ENCODE results near the gene CROCC2. TPM values are rescaled to one million over a fixed set of nuclear protein-coding genes. Genes with fewer than 3 reads are reported as not detected.

The CROCC2 gene
- total RNA-seq, 1 experiment from 2014 or later: not detected

GRCh38 chr2:240968731-240969624 is 62.8 kb downstream of the CROCC2 start:
- BruUV-seq (replicated peaks): no TSS peak
- peak; percentile 49; the same call in 1 of the 2 replicates for ATAC-seq
- H3K9ac ChIP-seq (ENCODE audit: low read length): no peak overlapping the region
- no peak overlapping the region for H3K4me2 ChIP-seq (ENCODE audit: low read length)
- intact Hi-C loops (cut with micrococcal nuclease): no loop called here
- H3K27me3 ChIP-seq (ENCODE audit: insufficient read depth, low read length): no peaks in the 10 kb centered on the region
- no peaks in the 10 kb centered on the region for H3K79me2 ChIP-seq (ENCODE audit: insufficient read depth, low read length)
- ChIA-PET CTCF (no interaction called here), POLR2A (no interaction called here), RAD21 (ENCODE audit: low non-redundant PET in 1 of 2, low total read pairs in 2 of 2, uncharacterized antibody in 2 of 2, unreplicated experiment in 2 of 2) (no interaction called here)
- no peaks in the 10 kb centered on the region for H3K36me3 ChIP-seq (ENCODE audit: control insufficient read depth in 1 of 2, insufficient read depth in 2 of 2, low read length in 2 of 2)
- TF ChIP-seq JUND (IDR thresholded peaks at IDR 0.05) (no peak), SIN3A (IDR thresholded peaks at IDR 0.05; ENCODE audit: low read depth) (no peak), TCF7L2 (IDR thresholded peaks at IDR 0.05; ENCODE audit: borderline replicate concordance, extremely low read depth, insufficient read depth, insufficient read length) (no peak), EZH2 (IDR thresholded peaks at IDR 0.05) (no peak), REST (IDR thresholded peaks at IDR 0.05; ENCODE audit: low read depth) (no peak), ELF1 (IDR thresholded peaks at IDR 0.05; ENCODE audit: borderline replicate concordance, low read depth) (no peak), MAX (IDR thresholded peaks at IDR 0.05) (no peak), ATF3 (IDR thresholded peaks at IDR 0.05) (no peak), RAD21 (IDR thresholded peaks at IDR 0.05; ENCODE audit: low read depth) (no peak), CBX3 (IDR thresholded peaks at IDR 0.05; ENCODE audit: low read depth) (no peak), SRF (IDR thresholded peaks at IDR 0.05; ENCODE audit: low read depth) (no peak), ZNF274 (IDR thresholded peaks at IDR 0.05; ENCODE audit: low read depth, low read length) (no peak), CTCF (IDR thresholded peaks at IDR 0.05 in 2 of 3, conservative IDR thresholded peaks at IDR 0.05 in 1 of 3; ENCODE audit: borderline replicate concordance in 1 of 3, insufficient read depth in 1 of 3, low read depth in 2 of 3, low read length in 2 of 3) (no peak), EGR1 (IDR thresholded peaks at IDR 0.05; ENCODE audit: low read depth) (no peak), POLR2AphosphoS5 (IDR thresholded peaks at IDR 0.05; ENCODE audit: low read depth, low read length) (no peak), YY1 (IDR thresholded peaks at IDR 0.05; ENCODE audit: extremely low read depth, insufficient replicate concordance, low read depth, low read length) (no peak), FOSL1 (IDR thresholded peaks at IDR 0.05; ENCODE audit: low read depth) (no peak)
- H3K9me2 ChIP-seq (ENCODE audit: insufficient read depth): no peaks in the 10 kb centered on the region
- no peaks in the 10 kb centered on the region for H3K9me3 ChIP-seq (ENCODE audit: control insufficient read depth in 1 of 2, insufficient read depth in 1 of 2, low read depth in 1 of 2, low read length in 2 of 2)
- no peak overlapping the region for H3K27ac ChIP-seq (ENCODE audit: low read depth, low read length)
- DNase-seq (ENCODE audit: low read depth, low spot score): no peak
- no peaks in the 10 kb centered on the region for H3K4me1 ChIP-seq (ENCODE audit: control insufficient read depth in 1 of 2, insufficient read depth in 2 of 2, low read length in 2 of 2)
- H2AFZ ChIP-seq (ENCODE audit: low read depth, low read length, poor library complexity, severe bottlenecking): no peak overlapping the region
- no peak overlapping the region for H3K4me3 ChIP-seq (replicated peaks in 1 of 2; ENCODE audit: low read depth in 1 of 2, low read length in 2 of 2)
- H4K20me1 ChIP-seq (ENCODE audit: insufficient read depth): no peaks in the 10 kb centered on the region
